ENCODE measurements around the gene PLA2G4D. TPM values are rescaled to one million over a fixed set of nuclear protein-coding genes. Genes with fewer than 3 reads are reported as not detected.

PLA2G4D gene
- total and polyA plus RNA-seq, 2 experiments from 2014 or later, result 0.07 to 0.15 TPM

DNA sequence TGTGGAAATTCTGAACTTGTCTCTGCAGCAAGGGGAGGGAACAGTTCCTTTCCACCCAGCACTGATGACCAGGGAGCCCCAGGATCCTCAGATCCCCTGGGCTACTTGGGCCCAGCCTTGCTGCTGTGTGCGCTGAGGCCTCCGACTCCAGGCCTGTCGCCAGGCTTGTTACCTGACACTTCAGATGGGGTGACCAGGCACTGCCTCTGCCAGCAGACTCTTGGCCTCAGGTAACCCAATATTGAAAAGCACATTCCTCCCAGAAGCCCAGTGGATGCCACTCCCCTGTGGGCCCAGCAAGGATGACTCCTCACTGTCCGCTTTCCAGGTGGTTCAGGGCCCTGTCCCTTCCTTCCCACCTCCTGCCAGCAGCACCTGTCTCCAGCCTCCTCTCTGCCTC is 70.1 kb downstream of the PLA2G4D start (continued):
- TF ChIP-seq ZNF462 (CRISPR knock-in tag; IDR thresholded peaks at IDR 0.05) (no peak), JUNB (IDR thresholded peaks at IDR 0.05; ENCODE audit: unreplicated experiment) (no peak), CTCF (conservative IDR thresholded peaks at IDR 0.05; ENCODE audit: low read depth in 2 of 2) (no peak), ETS1 (IDR thresholded peaks at IDR 0.05) (no peak), EZH2 (IDR thresholded peaks at IDR 0.05; ENCODE audit: low read depth, unreplicated experiment) (no peak), POLR2AphosphoS5 (IDR thresholded peaks at IDR 0.05; ENCODE audit: low read depth) (no peak)

- H2AFZ ChIP-seq, result no peak overlapping the region
- H3K9me2 ChIP-seq (ENCODE audit: insufficient read depth), result no peaks in the 10 kb centered on the region
- H3K4me3 Mint-ChIP-seq, result no peak overlapping the region
- H4K20me1 ChIP-seq (replicated peaks; ENCODE audit: insufficient read depth), result no peaks in the 10 kb centered on the region
- no peaks in the 10 kb centered on the region for H3K79me2 ChIP-seq (replicated peaks; ENCODE audit: insufficient read depth)
- no peaks in the 10 kb centered on the region for H3K36me3 ChIP-seq (ENCODE audit: insufficient read depth)
- no peaks in the 10 kb centered on the region for H3K4me1 ChIP-seq (ENCODE audit: insufficient read depth)
- H3K36me3 Mint-ChIP-seq (ENCODE audit: low read depth), result peaks cover 21% of the 10 kb centered on the region
- ATAC-seq (no peak), DNase-seq (ENCODE audit: low spot score) (no peak)
- no peaks in the 10 kb centered on the region for H3K27me3 ChIP-seq (ENCODE audit: insufficient read depth)
- TF ChIP-seq, protein P1, sequence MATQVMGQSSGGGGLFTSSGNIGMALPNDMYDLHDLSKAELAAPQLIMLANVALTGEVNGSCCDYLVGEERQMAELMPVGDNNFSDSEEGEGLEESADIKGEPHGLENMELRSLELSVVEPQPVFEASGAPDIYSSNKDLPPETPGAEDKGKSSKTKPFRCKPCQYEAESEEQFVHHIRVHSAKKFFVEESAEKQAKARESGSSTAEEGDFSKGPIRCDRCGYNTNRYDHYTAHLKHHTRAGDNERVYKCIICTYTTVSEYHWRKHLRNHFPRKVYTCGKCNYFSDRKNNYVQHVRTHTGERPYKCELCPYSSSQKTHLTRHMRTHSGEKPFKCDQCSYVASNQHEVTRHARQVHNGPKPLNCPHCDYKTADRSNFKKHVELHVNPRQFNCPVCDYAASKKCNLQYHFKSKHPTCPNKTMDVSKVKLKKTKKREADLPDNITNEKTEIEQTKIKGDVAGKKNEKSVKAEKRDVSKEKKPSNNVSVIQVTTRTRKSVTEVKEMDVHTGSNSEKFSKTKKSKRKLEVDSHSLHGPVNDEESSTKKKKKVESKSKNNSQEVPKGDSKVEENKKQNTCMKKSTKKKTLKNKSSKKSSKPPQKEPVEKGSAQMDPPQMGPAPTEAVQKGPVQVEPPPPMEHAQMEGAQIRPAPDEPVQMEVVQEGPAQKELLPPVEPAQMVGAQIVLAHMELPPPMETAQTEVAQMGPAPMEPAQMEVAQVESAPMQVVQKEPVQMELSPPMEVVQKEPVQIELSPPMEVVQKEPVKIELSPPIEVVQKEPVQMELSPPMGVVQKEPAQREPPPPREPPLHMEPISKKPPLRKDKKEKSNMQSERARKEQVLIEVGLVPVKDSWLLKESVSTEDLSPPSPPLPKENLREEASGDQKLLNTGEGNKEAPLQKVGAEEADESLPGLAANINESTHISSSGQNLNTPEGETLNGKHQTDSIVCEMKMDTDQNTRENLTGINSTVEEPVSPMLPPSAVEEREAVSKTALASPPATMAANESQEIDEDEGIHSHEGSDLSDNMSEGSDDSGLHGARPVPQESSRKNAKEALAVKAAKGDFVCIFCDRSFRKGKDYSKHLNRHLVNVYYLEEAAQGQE (IDR thresholded peaks at IDR 0.05; ENCODE audit: unreplicated experiment), result no peak
- no peak for TF ChIP-seq CREB1 (CRISPR knock-in tag; IDR thresholded peaks at IDR 0.05; ENCODE audit: low read depth)
- TF ChIP-seq POLR2AphosphoS5 (IDR thresholded peaks at IDR 0.05; ENCODE audit: low read depth), result no peak
- TF ChIP-seq STAT1 (IDR thresholded peaks at IDR 0.05; ENCODE audit: unreplicated experiment), result no peak
- TF ChIP-seq EZH2 (IDR thresholded peaks at IDR 0.05; ENCODE audit: low read depth, unreplicated experiment), result no peak
- no peak for TF ChIP-seq NANOG (IDR thresholded peaks at IDR 0.05; ENCODE audit: borderline replicate concordance)
- H3K9me3 Mint-ChIP-seq, result peaks cover 56% of the 10 kb centered on the region
- no peak overlapping the region for H3K4me3 ChIP-seq
- H3K4me2 ChIP-seq, result no peak overlapping the region
- no peak overlapping the region for H3K27ac ChIP-seq (ENCODE audit: low read depth)
- no peaks in the 10 kb centered on the region for H3F3A ChIP-seq (replicated peaks; ENCODE audit: low read depth)
- H3K4me1 Mint-ChIP-seq, result no peaks in the 10 kb centered on the region; the same call in 2 of the 3 replicates
- no peak overlapping the region for H3K27ac Mint-ChIP-seq
- H3K27me3 Mint-ChIP-seq (ENCODE audit: insufficient read depth, low read depth, poor library complexity), result peaks cover 2% of the 10 kb centered on the region
Observed at GRCh38 chr15:42021593-42021992, 72.8 kb downstream of the PLA2G4D start.
